Measurements from ENCODE around the gene PLA2G2D. TPM values are rescaled to one million over a fixed set of nuclear protein-coding genes. Genes with fewer than 3 reads are reported as not detected.

Gene PLA2G2D
- total and polyA plus RNA-seq, 4 donors, result 0.06 to 0.14 (median 0.08) TPM; not detected in 1

DNA sequence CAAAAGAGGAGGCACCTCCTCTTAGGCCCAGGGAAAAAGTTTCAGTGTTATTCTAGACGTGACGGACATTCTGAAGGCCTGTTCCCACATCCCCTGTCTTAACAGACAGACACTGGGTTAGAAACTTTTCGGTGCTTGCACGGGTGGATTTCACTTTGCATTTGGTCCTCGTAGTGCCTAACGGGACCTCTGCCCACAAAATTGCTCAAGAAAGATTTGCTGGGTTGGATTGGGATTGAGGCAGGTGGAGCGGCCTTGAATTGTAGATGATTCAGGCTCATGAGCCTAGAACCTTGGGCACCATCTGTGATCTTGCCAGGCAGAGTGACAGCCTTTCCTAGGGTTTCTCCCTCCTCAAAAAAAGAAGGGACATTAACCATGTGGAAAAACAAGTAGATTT is 46.6 kb downstream of the PLA2G2D start:
- WGBS, result 87% methylated on average over 7 of the region's 7 CpGs
- no peaks in the 10 kb centered on the region for H3K27me3 ChIP-seq (ENCODE audit: control insufficient read depth in 4 of 4, insufficient read depth in 4 of 4, low read length in 3 of 4)
- no peaks in the 10 kb centered on the region for H3K9me3 ChIP-seq (ENCODE audit: control insufficient read depth in 4 of 4, low read length in 3 of 4)
- no peak overlapping the region for H3K27ac ChIP-seq (ENCODE audit: low read depth in 1 of 2, low read length in 2 of 2)
- no peak overlapping the region for H3K9ac ChIP-seq (ENCODE audit: low read depth in 1 of 2, low read length in 2 of 2)
- peak; percentile 13 for DNase-seq (ENCODE audit: low spot score)
- no peaks in the 10 kb centered on the region for H3K36me3 ChIP-seq (ENCODE audit: control insufficient read depth in 4 of 4, insufficient read depth in 3 of 4, low read depth in 1 of 4, low read length in 3 of 4)
- no peak overlapping the region for H3K4me3 ChIP-seq (ENCODE audit: low read depth in 1 of 3, low read length in 3 of 3)
- TF ChIP-seq NR2F2 (IDR thresholded peaks at IDR 0.05) (no peak), JUND (IDR thresholded peaks at IDR 0.05) (no peak)
- H3K4me1 ChIP-seq (ENCODE audit: control insufficient read depth in 4 of 4, insufficient read depth in 4 of 4, low read length in 3 of 4), result no peaks in the 10 kb centered on the region

DNA sequence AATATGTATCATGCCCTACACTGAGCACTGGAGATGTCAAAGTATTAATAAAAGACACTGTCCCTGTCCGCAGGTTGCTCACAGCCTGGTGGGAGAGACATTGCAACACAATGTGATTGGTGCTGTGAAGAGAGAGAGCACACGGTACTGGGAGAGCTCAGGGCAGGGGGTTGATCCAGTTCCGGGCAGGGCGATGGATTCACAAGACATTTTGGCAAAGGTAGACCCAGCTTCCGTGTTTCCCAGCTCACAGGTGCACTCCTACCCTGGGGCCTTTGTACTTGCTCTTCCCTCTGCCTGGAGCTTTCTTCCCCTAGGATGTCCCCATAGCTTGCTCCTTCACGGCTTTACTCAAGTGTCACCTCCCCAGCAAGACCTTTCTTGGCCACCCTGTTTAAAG is 47.9 kb downstream of the PLA2G2D start:
- DNase-seq (ENCODE audit: low spot score), result peak; percentile 3
- Histone ChIP-seq H3K9ac (ENCODE audit: low read depth in 1 of 2, low read length in 2 of 2) (no peak overlapping the region), H3K4me1 (ENCODE audit: control insufficient read depth in 4 of 4, insufficient read depth in 4 of 4, low read length in 3 of 4) (no peaks in the 10 kb centered on the region), H3K27ac (ENCODE audit: low read depth in 1 of 2, low read length in 2 of 2) (no peak overlapping the region), H3K36me3 (ENCODE audit: control insufficient read depth in 4 of 4, insufficient read depth in 3 of 4, low read depth in 1 of 4, low read length in 3 of 4) (no peaks in the 10 kb centered on the region), H3K4me3 (ENCODE audit: low read depth in 1 of 3, low read length in 3 of 3) (no peak overlapping the region), H3K9me3 (ENCODE audit: control insufficient read depth in 4 of 4, low read length in 3 of 4) (no peaks in the 10 kb centered on the region), H3K27me3 (ENCODE audit: control insufficient read depth in 4 of 4, insufficient read depth in 4 of 4, low read length in 3 of 4) (no peaks in the 10 kb centered on the region)
- 84% methylated on average over 6 of the region's 6 CpGs for WGBS
- TF ChIP-seq YY1 (IDR thresholded peaks at IDR 0.05), result no peak
- TF ChIP-seq RXRA (IDR thresholded peaks at IDR 0.05), result no peak
- TF ChIP-seq, protein P1, sequence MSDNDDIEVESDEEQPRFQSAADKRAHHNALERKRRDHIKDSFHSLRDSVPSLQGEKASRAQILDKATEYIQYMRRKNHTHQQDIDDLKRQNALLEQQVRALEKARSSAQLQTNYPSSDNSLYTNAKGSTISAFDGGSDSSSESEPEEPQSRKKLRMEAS (IDR thresholded peaks at IDR 0.05), result no peak
- TF ChIP-seq, protein P2, sequence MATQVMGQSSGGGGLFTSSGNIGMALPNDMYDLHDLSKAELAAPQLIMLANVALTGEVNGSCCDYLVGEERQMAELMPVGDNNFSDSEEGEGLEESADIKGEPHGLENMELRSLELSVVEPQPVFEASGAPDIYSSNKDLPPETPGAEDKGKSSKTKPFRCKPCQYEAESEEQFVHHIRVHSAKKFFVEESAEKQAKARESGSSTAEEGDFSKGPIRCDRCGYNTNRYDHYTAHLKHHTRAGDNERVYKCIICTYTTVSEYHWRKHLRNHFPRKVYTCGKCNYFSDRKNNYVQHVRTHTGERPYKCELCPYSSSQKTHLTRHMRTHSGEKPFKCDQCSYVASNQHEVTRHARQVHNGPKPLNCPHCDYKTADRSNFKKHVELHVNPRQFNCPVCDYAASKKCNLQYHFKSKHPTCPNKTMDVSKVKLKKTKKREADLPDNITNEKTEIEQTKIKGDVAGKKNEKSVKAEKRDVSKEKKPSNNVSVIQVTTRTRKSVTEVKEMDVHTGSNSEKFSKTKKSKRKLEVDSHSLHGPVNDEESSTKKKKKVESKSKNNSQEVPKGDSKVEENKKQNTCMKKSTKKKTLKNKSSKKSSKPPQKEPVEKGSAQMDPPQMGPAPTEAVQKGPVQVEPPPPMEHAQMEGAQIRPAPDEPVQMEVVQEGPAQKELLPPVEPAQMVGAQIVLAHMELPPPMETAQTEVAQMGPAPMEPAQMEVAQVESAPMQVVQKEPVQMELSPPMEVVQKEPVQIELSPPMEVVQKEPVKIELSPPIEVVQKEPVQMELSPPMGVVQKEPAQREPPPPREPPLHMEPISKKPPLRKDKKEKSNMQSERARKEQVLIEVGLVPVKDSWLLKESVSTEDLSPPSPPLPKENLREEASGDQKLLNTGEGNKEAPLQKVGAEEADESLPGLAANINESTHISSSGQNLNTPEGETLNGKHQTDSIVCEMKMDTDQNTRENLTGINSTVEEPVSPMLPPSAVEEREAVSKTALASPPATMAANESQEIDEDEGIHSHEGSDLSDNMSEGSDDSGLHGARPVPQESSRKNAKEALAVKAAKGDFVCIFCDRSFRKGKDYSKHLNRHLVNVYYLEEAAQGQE (IDR thresholded peaks at IDR 0.05), result no peak
- TF ChIP-seq TAF1 (conservative IDR thresholded peaks at IDR 0.05), result no peak
- TF ChIP-seq, protein P3, sequence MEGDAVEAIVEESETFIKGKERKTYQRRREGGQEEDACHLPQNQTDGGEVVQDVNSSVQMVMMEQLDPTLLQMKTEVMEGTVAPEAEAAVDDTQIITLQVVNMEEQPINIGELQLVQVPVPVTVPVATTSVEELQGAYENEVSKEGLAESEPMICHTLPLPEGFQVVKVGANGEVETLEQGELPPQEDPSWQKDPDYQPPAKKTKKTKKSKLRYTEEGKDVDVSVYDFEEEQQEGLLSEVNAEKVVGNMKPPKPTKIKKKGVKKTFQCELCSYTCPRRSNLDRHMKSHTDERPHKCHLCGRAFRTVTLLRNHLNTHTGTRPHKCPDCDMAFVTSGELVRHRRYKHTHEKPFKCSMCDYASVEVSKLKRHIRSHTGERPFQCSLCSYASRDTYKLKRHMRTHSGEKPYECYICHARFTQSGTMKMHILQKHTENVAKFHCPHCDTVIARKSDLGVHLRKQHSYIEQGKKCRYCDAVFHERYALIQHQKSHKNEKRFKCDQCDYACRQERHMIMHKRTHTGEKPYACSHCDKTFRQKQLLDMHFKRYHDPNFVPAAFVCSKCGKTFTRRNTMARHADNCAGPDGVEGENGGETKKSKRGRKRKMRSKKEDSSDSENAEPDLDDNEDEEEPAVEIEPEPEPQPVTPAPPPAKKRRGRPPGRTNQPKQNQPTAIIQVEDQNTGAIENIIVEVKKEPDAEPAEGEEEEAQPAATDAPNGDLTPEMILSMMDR (IDR thresholded peaks at IDR 0.05; ENCODE audit: low read depth, low read length, missing input control), result no peak
- no peak for TF ChIP-seq EGR1 (IDR thresholded peaks at IDR 0.05; ENCODE audit: low read depth in 2 of 2)
- no peak for TF ChIP-seq NR2F2 (IDR thresholded peaks at IDR 0.05)
- no peak for TF ChIP-seq FOXA1 (IDR thresholded peaks at IDR 0.05)

DNA sequence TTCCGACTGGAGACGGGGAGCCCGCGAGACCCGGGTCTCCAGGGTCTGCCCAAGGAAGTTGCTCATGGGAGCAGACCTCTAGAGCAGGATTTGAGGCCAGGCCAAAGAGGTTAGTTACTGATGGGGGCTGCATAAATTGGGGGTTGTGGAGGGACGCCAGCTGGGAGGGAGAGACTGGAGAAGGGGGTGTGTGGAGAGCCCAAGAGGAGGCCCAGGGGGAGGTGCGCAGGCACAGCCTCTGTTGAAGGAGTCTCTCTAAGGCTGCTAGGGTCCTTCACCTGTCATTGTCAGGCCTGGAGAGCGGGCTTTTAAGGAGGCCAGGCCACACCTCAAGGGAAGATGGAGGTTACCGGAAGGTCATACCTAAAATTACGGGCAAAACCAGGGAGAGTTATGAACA is 49.0 kb downstream of the PLA2G2D start:
- Histone ChIP-seq H3K9me3 (ENCODE audit: control insufficient read depth in 4 of 4, low read length in 3 of 4) (no peaks in the 10 kb centered on the region), H3K36me3 (ENCODE audit: control insufficient read depth in 4 of 4, insufficient read depth in 3 of 4, low read depth in 1 of 4, low read length in 3 of 4) (no peaks in the 10 kb centered on the region), H3K27me3 (ENCODE audit: control insufficient read depth in 4 of 4, insufficient read depth in 4 of 4, low read length in 3 of 4) (no peaks in the 10 kb centered on the region), H3K4me1 (ENCODE audit: control insufficient read depth in 4 of 4, insufficient read depth in 4 of 4, low read length in 3 of 4) (no peaks in the 10 kb centered on the region), H3K4me3 (ENCODE audit: low read depth in 1 of 3, low read length in 3 of 3) (no peak overlapping the region), H3K27ac (ENCODE audit: low read depth in 1 of 2, low read length in 2 of 2) (peak overlapping the region in 1 of 2 donors; percentile 25), H3K9ac (ENCODE audit: low read depth in 1 of 2, low read length in 2 of 2) (no peak overlapping the region)
- WGBS, result 89% methylated on average over 10 of the region's 10 CpGs
- no peak for DNase-seq (ENCODE audit: low spot score)
- TF ChIP-seq, protein P3 (IDR thresholded peaks at IDR 0.05; ENCODE audit: low read depth, low read length, missing input control), result no peak
- no peak for TF ChIP-seq NR2F2 (IDR thresholded peaks at IDR 0.05)
- TF ChIP-seq EGR1 (IDR thresholded peaks at IDR 0.05; ENCODE audit: low read depth in 2 of 2), result no peak
- no peak for TF ChIP-seq HNF4A (conservative IDR thresholded peaks at IDR 0.05)
- no peak for TF ChIP-seq FOXA1 (IDR thresholded peaks at IDR 0.05)
- TF ChIP-seq SP1 (IDR thresholded peaks at IDR 0.05), result no peak
- TF ChIP-seq RAD21 (IDR thresholded peaks at IDR 0.05), result no peak

All from liver (tissue), 9 donors.